SK-N-SH treated with all-trans-retinoic acid at 6 μM for 48 hours (cell line): ENCODE data around the gene PLCD3.

ENCODE experiments used
- ESRRG ChIP-seq: fragments of 250-450 bp; sonication (Bioruptor Pico); IDR thresholded peaks from 2 replicates; pipeline ENCODE4 v1.6.1; 2021; ENCODE audit warnings: mild to moderate bottlenecking
- GLIS3 ChIP-seq: fragments of 250-450 bp; sonication (Bioruptor Pico); IDR thresholded peaks from 2 replicates; pipeline ENCODE4 v1.5.0; 2020; ENCODE audit warnings: mild to moderate bottlenecking, moderate library complexity
- ISL1 ChIP-seq: fragments of 250-450 bp; sonication (Bioruptor Pico); IDR thresholded peaks from 2 replicates; pipeline ENCODE4 v2.1.2; 2022; ENCODE audit warnings: mild to moderate bottlenecking, moderate library complexity
- PPARA ChIP-seq: fragments of 250-450 bp; sonication (Bioruptor Pico); IDR thresholded peaks from 2 replicates; pipeline ENCODE4 v1.5.0; 2020; ENCODE audit warnings: mild to moderate bottlenecking, borderline replicate concordance
- TCF4 ChIP-seq: fragments of 250-450 bp; sonication (Bioruptor Pico); IDR thresholded peaks from 2 replicates; pipeline ENCODE4 v1.8.0; 2021; ENCODE audit warnings: mild to moderate bottlenecking, moderate library complexity, borderline replicate concordance
- ZNF70 ChIP-seq: fragments of 450-650 bp; formaldehyde crosslinking; IDR thresholded peaks from 2 replicates; pipeline ENCODE4 v1.5.0; 2020; ENCODE audit warnings: mild to moderate bottlenecking, moderate library complexity
- TF ChIP-seq, protein P1 (sequence below): fragments of 250-450 bp; sonication (Bioruptor Pico); IDR thresholded peaks from 2 replicates; pipeline ENCODE4 v1.8.0; 2020; ENCODE audit warnings: mild to moderate bottlenecking, moderate library complexity, borderline replicate concordance

The PLCD3 gene

DNA sequence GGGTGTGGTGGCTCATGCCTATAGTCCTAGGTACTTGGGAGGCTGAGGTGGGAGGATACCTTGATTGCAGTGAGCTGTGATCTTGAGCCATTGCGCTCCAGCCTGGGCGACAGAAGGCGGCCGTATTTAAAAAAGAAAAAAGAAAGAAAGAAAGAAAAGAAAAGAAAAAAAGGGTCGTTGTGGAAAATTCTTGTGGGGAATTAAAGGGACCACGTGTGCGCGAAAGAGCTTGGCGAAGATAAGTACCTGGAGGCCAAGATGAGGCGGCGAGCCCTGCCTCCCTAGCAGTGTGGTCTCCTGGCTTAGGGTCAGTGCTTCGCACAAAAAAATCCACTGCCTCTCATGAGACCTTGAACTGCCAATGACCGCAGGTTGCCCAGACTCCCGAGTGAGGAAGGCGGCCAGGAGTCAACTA, 71.9 kb downstream of the PLCD3 start (continued):
- TF ChIP-seq, protein P1, sequence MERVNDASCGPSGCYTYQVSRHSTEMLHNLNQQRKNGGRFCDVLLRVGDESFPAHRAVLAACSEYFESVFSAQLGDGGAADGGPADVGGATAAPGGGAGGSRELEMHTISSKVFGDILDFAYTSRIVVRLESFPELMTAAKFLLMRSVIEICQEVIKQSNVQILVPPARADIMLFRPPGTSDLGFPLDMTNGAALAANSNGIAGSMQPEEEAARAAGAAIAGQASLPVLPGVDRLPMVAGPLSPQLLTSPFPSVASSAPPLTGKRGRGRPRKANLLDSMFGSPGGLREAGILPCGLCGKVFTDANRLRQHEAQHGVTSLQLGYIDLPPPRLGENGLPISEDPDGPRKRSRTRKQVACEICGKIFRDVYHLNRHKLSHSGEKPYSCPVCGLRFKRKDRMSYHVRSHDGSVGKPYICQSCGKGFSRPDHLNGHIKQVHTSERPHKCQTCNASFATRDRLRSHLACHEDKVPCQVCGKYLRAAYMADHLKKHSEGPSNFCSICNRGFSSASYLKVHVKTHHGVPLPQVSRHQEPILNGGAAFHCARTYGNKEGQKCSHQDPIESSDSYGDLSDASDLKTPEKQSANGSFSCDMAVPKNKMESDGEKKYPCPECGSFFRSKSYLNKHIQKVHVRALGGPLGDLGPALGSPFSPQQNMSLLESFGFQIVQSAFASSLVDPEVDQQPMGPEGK: no peak
- no peak for TF ChIP-seq GLIS3 (CRISPR knock-in tag)
- TF ChIP-seq TCF4 (CRISPR knock-in tag): no peak
- TF ChIP-seq PPARA (CRISPR knock-in tag): no peak
- TF ChIP-seq ZNF70: no peak
- TF ChIP-seq ISL1 (CRISPR knock-in tag): no peak
- TF ChIP-seq ESRRG (CRISPR knock-in tag): no peak
